Breast epithelium (tissue), 3 donors: ENCODE data around the gene SYT11.

Experiments
- CTCF ChIP-seq, 3 donors: fragments of 450-650 bp; IDR thresholded peaks; one replicate each; pipeline ENCODE4 v1.5.1; 2016 to 2017; ENCODE audit warnings: antibody characterized with exemption in 3 of 3, mild to moderate bottlenecking in 3 of 3, moderate library complexity in 3 of 3
- POLR2A ChIP-seq: fragments of 450-650 bp; IDR thresholded peaks from one replicate; pipeline ENCODE4 v1.6.1; 2016; ENCODE audit warnings: antibody characterized with exemption, mild to moderate bottlenecking, moderate library complexity
- POLR2AphosphoS5 ChIP-seq, 3 donors: sonication (generic); formaldehyde crosslinking; IDR thresholded peaks; one replicate each; pipeline ENCODE4 v1.6.1; 2017; ENCODE audit warnings: antibody characterized with exemption in 3 of 3

DNA sequence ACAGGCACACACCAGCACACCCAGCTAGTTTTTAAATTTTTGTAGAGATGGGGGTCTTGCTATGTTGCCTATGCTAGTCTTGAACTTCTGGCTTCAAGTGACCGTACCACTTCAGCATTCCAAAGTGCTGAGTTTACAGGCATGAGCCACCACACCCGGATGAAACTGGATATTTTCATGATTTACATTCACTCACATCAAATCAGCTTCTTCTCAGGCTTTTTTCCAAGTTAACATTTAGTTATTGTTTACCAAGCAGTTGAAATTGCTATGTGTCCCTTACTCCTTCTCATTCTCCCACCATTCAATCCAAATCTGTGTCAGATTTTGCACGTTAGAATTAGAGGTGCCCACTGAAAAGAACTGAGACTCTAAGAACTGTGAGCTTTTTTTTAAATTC lies 33.4 kb downstream of the SYT11 start:
- TF ChIP-seq CTCF (IDR thresholded peaks at IDR 0.05) = no peak
- no peak for TF ChIP-seq POLR2AphosphoS5 (IDR thresholded peaks at IDR 0.05)
- no peak for TF ChIP-seq POLR2A
